Body of pancreas (tissue), 4 donors: ENCODE measurements around the gene DPP7. TPM values are rescaled to one million over a fixed set of nuclear protein-coding genes. Genes with fewer than 3 reads are reported as not detected.

Source experiments
- ATAC-seq: fragments of 150-250 bp; one replicate; pipeline ENCODE4 v1.9.1; 2016
- DNase-seq, 4 donors: peaks; one replicate each; pipeline ENCODE4 v3.0.0-alpha.2; 2019
- H3K27ac ChIP-seq, 4 donors: fragments of 200-600 bp; sonication (generic); 1 replicate in 3 of 4; 2 replicates in 1 of 4; pipeline versions ENCODE4 v1.5.1 to v1.6.1; 2016 to 2019; ENCODE audit warnings: mild to moderate bottlenecking in 1 of 4, mixed read lengths in 1 of 4, moderate library complexity in 1 of 4
- H3K27me3 ChIP-seq, 2 donors: fragments of 200-600 bp; sonication (generic); one replicate each; pipeline ENCODE4 v1.6.0; 2016; ENCODE audit warnings: mild to moderate bottlenecking in 1 of 2
- H3K36me3 ChIP-seq, 2 donors: fragments of 200-600 bp; sonication (generic); replicated peaks in 1 of 2; 2 replicates each; pipeline ENCODE4 v1.5.1; 2016; ENCODE audit warnings: low read depth in 2 of 2; ENCODE audit not compliant: insufficient read depth in 1 of 2
- H3K4me1 ChIP-seq: fragments of 200-600 bp; sonication (generic); one replicate; pipeline ENCODE4 v1.6.0; 2016
- H3K4me3 ChIP-seq, 2 donors: fragments of 200-600 bp; sonication (generic); 1 replicate in 1 of 2; 2 replicates in 1 of 2; pipeline ENCODE4 v1.5.1; 2016 to 2019
- H3K9me3 ChIP-seq, 3 donors: fragments of 200-600 bp; sonication (generic); 1 replicate in 2 of 3; 2 replicates in 1 of 3; pipeline ENCODE4 v1.5.1; 2016
- CTCF ChIP-seq, 7 experiments: fragments of 450-650 bp in 4 of 7; fragments of 200-600 bp in 3 of 7; sonication (generic) in 3 of 7; IDR thresholded peaks; one replicate each; pipeline ENCODE4 v1.5.1; 2016 to 2019; ENCODE audit warnings: antibody characterized with exemption in 7 of 7
- POLR2A ChIP-seq, 3 donors: fragments of 450-650 bp; IDR thresholded peaks; one replicate each; pipeline ENCODE4 v1.6.1; 2016; ENCODE audit warnings: antibody characterized with exemption in 3 of 3, mild to moderate bottlenecking in 2 of 3
- WGBS, 2 donors: methylation state at CpG; one replicate each; pipeline ENCODE4 v1.1.5; 2017; 5-methylcytosine and 5-hydroxymethylcytosine counted together
- intact Hi-C: fragments of 100-400 bp; cut with DNase I; formaldehyde crosslinking; loops from one replicate; pipeline ENCODE4 v1.15.1; 2023
- total RNA-seq, 2 donors: library from RNA; depleted of rRNA; stranded (reverse); fragments of >200 nt; gene quantifications; one replicate each; pipeline ENCODE4 v1.1.0, GENCODE V29; 2016

The DPP7 gene
- total RNA-seq, 2 donors from 2014 or later = 137 to 171 TPM

- DNase-seq (no peak), ATAC-seq (no peak)
- Histone ChIP-seq H3K27me3 (peaks cover 0 to 33% of the 10 kb centered on the region in 2 donors), H3K4me1 (peaks cover 22% of the 10 kb centered on the region), H3K27ac (no peak overlapping the region), H3K36me3 (no peaks in the 10 kb centered on the region), H3K9me3 (no peaks in the 10 kb centered on the region), H3K4me3 (no peak overlapping the region)
- intact Hi-C loops = no loop called here
- 3% methylated on average over 14 to 57 of the region's 71 CpGs for WGBS, 2 donors
- no peak for TF ChIP-seq POLR2A (IDR thresholded peaks at IDR 0.05)
- no peak for TF ChIP-seq CTCF (IDR thresholded peaks at IDR 0.05)
Observed at GRCh38 chr9:137161558-137162486, 47.3 kb upstream of the DPP7 start.

- ATAC-seq (no peak), DNase-seq (no peak)
- WGBS, 2 donors = 23 to 26% methylated on average over 26 to 32 of the region's 56 CpGs
- Histone ChIP-seq H3K9me3 (no peaks in the 10 kb centered on the region), H3K4me3 (no peak overlapping the region), H3K4me1 (peaks cover 28% of the 10 kb centered on the region), H3K36me3 (no peaks in the 10 kb centered on the region), H3K27ac (no peak overlapping the region), H3K27me3 (peaks cover 0 to 33% of the 10 kb centered on the region in 2 donors)
- intact Hi-C loops = no loop called here
- TF ChIP-seq CTCF (IDR thresholded peaks at IDR 0.05) (no peak), POLR2A (IDR thresholded peaks at IDR 0.05) (no peak)
Observed at GRCh38 chr9:137160716-137161557, 46.4 kb upstream of the DPP7 start.

- 43% methylated on average over 17 of the region's 17 CpGs; no CpG with 5 or more reads in 1 of the 2 donors for WGBS, 2 donors
- no peak overlapping the region for H3K27ac ChIP-seq
- no peak for ATAC-seq
- intact Hi-C loops = no loop called here
- no peak for DNase-seq
- H3K27me3 ChIP-seq = peaks cover 0 to 32% of the 10 kb centered on the region in 2 donors
- TF ChIP-seq CTCF (IDR thresholded peaks at IDR 0.05) (no peak), POLR2A (IDR thresholded peaks at IDR 0.05) (no peak)
- H3K4me3 ChIP-seq = no peak overlapping the region
- no peaks in the 10 kb centered on the region for H3K9me3 ChIP-seq
- H3K36me3 ChIP-seq = no peaks in the 10 kb centered on the region
- peaks cover 28% of the 10 kb centered on the region for H3K4me1 ChIP-seq
Observed at GRCh38 chr9:137160054-137160425, 45.5 kb upstream of the DPP7 start.

GRCh38 chr9:137159105-137160053 lies 44.8 kb upstream of the DPP7 start:
- DNase-seq (no peak), ATAC-seq (no peak)

More at GRCh38 chr9:137159105-137160053, 44.8 kb upstream of the DPP7 start:
- Histone ChIP-seq H3K4me3 (no peak overlapping the region), H3K36me3 (no peaks in the 10 kb centered on the region), H3K27me3 (peaks cover 0 to 27% of the 10 kb centered on the region in 2 donors), H3K27ac (no peak overlapping the region), H3K4me1 (peaks cover 28% of the 10 kb centered on the region), H3K9me3 (no peaks in the 10 kb centered on the region)
- 42 to 44% methylated on average over 14 of the region's 14 CpGs for WGBS, 2 donors
- intact Hi-C loops = no loop called here
- TF ChIP-seq CTCF (IDR thresholded peaks at IDR 0.05) (no peak), POLR2A (IDR thresholded peaks at IDR 0.05) (no peak)
